HG02981 (cell line): Measurements from ENCODE around the gene PCDHGB2.
A peak's percentile ranks its signal among the peaks of the same experiment; 100 is the strongest.
"Not testable (repeated sequence)": the region's sequence is repeated elsewhere in the genome, so short reads cannot be mapped to it uniquely, and the experiment has no call there.

Experiments used
- ATAC-seq: cut with Tn5 transposase; IDR thresholded peaks from one replicate; pipeline ENCODE4 v1.9.1; 2021; ENCODE audit warnings: mild to moderate bottlenecking, moderate library complexity; ENCODE audit not compliant: unreplicated experiment

PCDHGB2 gene

DNA sequence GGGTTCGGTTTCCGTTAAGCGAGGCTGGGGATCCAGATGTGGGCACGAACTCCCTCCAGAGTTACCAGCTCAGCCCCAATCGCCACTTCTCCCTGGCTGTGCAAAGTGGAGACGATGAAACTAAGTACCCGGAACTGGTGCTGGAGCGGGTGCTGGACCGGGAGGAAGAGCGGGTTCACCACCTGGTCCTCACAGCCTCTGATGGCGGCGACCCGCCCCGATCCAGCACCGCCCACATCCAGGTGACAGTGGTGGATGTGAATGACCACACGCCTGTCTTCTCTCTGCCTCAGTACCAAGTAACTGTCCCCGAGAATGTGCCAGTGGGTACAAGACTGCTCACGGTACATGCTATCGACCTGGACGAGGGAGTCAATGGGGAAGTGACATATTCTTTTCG is 23.6 kb downstream of the PCDHGB2 start:
- no peak for ATAC-seq

DNA sequence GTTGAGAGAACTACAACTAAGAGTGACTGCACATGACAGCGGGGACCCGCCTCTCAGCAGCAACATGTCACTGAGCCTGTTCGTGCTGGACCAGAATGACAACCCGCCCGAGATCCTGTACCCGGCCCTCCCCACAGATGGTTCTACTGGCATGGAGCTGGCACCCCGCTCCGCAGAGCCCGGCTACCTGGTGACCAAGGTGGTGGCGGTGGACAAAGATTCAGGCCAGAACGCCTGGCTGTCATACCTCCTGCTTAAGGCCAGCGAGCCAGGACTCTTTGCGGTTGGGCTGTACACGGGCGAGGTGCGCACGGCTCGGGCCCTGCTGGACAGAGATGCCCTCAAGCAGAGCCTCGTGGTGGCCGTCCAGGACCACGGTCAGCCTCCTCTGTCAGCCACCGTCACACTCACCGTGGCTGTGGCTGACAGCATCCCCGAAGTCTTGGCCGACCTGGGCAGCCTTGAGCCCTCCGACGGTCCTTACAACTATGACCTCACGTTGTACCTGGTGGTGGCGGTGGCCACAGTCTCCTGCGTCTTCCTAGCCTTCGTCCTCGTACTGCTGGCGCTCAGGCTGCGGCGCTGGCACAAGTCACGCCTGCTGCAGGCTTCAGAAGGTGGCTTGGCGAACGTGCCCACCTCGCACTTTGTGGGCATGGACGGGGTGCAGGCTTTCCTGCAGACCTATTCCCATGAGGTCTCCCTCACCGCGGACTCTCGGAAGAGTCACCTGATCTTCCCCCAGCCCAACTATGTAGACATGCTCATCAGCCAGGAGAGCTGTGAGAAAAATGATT is 24.9 kb downstream of the PCDHGB2 start:
- ATAC-seq: no peak

DNA sequence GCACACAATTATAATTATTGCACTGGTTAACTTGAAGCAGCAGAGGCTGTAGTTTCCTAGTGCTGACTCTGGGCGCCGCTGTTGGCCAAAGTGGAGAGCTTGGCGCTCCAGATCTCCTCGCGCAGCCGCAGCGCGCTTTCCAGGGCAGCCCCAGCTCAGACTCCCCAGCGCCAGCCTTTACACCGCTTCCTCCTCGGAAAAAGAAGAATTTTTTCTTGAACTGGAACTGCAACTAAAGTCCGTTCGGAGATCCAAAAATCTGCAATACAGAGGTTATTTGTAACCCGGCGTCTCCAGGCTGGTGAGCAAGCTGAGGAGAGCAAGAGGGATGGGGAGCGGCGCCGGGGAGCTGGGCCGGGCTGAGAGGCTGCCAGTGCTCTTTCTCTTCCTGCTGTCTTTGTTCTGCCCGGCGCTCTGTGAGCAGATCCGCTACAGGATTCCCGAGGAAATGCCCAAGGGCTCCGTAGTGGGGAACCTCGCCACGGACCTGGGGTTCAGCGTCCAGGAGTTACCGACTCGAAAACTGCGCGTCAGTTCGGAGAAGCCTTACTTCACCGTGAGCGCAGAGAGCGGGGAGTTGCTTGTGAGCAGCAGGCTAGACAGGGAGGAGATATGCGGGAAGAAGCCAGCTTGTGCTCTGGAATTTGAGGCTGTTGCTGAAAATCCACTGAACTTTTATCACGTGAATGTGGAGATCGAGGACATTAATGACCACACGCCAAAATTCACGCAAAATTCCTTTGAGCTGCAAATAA is 27.9 kb downstream of the PCDHGB2 start, which contains the start of gene PCDHGB4:
PCDHGB4 (plus strand) TSS at position 142 of the 755 bp plus-strand sequence; CDS start at position 329, 187 bp downstream.
- peak; percentile 47 for ATAC-seq

DNA sequence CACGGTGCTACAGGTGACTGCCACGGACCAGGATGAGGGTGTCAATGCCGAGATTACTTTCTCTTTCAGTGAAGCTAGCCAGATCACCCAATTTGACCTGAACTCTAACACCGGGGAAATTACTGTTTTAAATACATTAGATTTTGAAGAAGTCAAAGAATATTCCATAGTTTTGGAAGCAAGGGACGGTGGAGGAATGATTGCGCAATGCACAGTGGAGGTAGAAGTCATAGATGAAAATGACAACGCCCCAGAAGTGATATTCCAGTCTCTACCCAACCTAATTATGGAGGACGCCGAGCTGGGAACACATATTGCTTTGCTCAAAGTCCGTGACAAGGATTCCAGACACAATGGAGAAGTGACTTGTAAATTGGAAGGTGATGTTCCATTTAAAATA is 28.9 kb downstream of the PCDHGB2 start:
- ATAC-seq: no peak

DNA sequence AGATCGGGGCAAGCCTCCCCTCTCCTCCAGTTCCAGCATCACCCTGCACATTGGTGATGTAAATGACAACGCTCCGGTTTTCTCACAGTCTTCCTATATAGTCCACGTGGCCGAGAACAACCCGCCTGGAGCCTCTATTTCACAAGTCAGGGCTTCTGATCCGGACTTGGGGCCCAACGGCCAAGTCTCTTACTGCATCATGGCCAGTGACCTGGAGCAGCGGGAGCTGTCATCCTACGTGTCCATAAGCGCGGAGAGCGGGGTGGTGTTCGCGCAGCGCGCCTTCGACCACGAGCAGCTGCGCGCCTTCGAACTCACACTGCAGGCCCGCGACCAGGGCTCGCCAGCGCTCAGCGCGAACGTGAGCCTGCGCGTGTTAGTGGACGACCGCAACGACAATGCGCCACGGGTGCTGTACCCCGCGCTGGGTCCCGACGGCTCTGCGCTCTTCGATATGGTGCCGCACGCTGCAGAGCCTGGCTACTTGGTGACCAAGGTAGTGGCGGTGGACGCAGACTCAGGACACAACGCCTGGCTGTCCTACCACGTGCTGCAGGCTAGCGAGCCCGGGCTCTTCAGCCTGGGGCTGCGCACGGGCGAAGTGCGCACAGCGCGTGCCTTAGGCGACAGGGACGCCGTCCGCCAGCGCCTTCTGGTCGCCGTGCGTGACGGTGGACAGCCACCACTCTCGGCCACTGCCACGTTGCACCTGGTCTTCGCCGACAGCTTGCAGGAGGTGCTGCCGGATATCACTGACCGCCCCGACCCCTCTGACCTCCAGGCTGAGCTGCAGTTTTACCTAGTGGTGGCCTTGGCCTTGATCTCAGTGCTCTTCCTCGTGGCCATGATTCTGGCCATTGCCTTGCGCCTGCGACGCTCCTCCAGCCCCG is 29.6 kb downstream of the PCDHGB2 start:
- no peak for ATAC-seq

DNA sequence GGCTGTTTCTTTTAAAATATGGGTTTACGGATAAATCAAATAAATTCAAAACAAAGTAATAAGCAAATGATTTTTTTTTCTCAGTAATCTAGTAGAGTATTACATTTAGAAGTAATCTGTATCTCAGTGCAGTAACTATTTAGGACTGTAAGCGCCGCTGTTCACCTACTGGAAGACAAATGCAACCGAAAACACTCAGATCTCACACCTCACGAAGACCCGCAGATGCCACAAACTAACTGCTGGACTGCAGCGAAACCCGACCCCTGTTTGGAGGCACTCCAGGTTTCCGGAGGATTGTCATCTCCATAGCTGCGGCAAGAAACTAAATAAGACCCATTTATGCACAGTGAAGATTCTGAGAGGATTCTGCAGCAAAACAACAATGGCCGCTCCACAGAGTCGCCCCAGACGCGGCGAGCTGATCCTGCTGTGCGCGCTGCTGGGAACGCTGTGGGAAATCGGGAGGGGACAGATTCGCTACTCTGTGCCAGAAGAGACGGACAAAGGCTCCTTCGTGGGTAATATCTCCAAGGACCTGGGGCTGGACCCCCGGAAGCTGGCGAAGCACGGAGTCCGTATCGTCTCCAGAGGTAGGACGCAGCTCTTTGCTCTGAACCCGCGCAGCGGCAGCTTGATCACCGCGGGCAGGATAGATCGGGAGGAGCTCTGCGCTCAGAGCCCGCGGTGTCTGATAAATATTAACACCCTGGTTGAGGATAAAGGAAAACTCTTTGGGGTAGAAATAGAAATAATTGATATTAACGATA is 32.8 kb downstream of the PCDHGB2 start, which contains the start of gene PCDHGA8:
PCDHGA8 (plus strand) TSS at position 205 of the 770 bp plus-strand sequence; CDS start at position 386, 181 bp downstream.
- ATAC-seq: no peak

DNA sequence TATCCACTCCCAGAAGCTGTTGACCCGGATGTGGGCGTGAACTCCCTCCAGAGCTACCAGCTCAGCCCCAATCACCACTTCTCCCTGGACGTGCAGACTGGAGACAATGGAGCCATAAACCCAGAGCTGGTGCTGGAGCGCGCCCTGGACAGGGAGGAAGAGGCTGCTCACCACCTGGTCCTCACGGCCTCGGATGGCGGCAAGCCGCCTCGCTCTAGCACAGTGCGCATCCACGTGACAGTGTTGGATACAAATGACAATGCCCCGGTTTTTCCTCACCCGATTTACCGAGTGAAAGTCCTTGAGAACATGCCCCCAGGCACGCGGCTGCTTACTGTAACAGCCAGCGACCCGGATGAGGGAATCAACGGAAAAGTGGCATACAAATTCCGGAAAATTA is 33.5 kb downstream of the PCDHGB2 start:
- ATAC-seq: no peak

DNA sequence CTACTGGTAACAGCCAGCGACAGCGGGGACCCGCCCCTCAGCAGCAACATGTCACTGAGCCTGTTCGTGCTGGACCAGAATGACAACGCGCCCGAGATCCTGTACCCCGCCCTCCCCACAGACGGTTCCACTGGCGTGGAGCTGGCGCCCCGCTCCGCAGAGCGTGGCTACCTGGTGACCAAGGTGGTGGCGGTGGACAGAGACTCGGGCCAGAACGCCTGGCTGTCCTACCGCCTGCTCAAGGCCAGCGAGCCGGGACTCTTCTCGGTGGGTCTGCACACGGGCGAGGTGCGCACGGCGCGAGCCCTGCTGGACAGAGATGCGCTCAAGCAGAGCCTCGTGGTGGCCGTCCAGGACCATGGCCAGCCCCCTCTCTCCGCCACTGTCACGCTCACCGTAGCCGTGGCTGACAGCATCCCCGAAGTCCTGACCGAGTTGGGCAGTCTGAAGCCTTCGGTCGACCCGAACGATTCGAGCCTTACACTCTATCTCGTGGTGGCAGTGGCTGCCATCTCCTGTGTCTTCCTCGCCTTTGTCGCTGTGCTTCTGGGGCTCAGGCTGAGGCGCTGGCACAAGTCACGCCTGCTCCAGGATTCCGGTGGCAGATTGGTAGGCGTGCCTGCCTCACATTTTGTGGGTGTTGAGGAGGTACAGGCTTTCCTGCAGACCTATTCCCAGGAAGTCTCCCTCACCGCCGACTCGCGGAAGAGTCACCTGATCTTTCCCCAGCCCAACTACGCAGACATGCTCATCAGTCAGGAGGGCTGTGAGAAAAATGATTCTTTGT is 34.8 kb downstream of the PCDHGB2 start:
- ATAC-seq: not testable (repeated sequence)

DNA sequence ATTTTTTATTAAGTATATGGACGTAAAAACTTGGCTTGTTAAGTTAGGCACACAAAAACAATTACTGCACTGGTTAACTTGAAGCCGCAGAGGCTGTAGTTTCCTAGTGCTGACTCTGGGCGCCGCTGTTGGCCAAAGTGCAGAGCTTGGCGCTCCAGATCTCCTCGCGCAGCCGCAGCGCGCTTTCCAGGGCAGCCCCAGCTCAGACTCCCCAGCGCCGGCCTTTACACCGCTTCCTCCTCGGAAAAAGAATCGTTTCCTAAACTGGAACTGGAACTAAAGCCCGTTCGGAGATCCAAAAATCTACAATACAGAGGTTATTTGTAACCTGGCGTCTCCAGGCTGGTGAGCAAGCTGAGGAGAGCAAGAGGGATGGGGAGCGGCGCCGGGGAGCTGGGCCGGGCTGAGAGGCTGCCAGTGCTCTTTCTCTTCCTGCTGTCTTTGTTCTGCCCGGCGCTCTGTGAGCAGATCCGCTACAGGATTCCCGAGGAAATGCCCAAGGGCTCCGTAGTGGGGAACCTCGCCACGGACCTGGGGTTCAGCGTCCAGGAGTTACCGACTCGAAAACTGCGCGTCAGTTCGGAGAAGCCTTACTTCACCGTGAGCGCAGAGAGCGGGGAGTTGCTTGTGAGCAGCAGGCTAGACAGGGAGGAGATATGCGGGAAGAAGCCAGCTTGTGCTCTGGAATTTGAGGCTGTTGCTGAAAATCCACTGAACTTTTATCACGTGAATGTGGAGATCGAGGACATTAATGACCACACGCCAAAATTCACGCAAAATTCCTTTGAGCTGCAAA is 38.2 kb downstream of the PCDHGB2 start, which contains the start of gene PCDHGB5:
PCDHGB5 (plus strand) TSS at position 192 of the 796 bp plus-strand sequence; CDS start at position 373, 181 bp downstream.
- ATAC-seq: peak; percentile 87

DNA sequence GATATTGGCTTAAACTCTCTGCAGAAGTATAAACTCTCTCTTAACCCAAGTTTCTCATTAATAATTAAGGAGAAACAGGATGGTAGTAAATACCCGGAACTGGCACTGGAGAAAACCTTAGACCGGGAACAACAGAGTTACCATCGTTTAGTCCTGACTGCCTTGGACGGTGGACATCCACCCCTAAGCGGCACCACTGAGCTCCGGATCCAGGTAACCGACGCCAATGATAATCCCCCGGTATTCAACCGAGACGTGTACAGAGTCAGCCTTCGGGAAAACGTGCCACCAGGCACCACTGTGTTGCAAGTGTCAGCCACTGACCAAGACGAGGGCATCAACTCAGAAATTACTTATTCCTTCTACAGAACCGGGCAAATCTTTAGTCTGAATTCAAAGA is 38.8 kb downstream of the PCDHGB2 start:
- ATAC-seq: no peak

DNA sequence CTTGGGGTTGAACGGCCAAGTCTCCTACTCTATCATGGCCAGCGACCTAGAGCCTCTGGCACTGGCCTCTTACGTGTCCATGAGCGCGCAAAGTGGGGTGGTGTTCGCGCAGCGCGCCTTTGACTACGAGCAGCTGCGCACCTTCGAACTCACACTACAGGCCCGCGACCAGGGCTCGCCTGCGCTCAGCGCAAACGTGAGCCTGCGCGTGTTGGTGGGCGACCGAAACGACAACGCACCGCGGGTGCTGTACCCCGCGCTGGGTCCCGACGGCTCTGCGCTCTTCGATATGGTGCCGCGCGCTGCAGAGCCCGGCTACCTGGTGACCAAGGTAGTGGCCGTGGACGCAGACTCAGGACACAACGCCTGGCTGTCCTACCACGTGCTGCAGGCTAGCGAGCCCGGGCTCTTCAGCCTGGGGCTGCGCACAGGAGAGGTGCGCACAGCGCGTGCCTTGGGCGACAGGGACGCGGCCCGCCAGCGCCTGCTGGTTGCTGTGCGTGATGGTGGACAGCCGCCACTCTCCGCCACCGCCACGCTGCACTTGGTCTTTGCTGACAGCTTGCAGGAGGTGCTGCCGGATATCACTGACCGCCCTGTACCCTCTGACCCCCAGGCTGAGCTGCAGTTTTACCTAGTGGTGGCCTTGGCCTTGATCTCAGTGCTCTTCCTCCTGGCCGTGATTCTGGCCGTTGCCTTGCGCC is 39.9 kb downstream of the PCDHGB2 start:
- no peak for ATAC-seq

DNA sequence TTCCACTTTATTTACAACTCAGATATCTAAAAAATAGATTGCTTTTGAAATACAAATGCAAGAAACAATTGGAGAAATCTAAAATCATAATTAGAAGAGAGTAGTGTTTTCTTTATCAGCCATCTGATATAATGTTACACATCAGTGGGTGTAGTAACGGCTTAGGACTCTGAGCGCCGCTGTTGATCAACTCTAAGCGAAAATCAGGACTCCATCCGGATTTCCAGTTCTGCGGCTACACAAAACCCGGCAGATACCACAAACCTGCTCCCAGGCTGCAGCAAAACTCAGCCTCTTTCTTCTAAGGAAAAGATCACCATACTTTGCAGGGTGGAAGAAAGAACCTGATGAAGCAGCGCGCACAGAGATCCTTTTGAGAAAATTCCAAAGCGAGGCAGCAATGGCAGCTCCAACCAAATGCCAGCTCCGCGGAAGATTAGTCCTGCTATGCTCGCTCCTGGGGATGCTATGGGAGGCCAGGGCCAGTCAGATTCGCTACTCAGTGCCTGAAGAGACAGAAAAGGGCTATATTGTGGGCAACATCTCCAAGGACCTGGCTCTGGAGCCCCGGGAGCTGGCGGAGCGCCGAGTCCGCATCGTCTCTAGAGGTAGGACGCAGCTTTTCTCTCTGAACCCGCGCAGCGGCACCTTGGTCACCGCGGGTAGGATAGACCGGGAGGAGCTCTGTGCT is 42.9 kb downstream of the PCDHGB2 start, which contains the start of gene PCDHGA9:
PCDHGA9 (plus strand) TSS at position 226 of the 691 bp plus-strand sequence; CDS start at position 401, 175 bp downstream.
- ATAC-seq: no peak

DNA sequence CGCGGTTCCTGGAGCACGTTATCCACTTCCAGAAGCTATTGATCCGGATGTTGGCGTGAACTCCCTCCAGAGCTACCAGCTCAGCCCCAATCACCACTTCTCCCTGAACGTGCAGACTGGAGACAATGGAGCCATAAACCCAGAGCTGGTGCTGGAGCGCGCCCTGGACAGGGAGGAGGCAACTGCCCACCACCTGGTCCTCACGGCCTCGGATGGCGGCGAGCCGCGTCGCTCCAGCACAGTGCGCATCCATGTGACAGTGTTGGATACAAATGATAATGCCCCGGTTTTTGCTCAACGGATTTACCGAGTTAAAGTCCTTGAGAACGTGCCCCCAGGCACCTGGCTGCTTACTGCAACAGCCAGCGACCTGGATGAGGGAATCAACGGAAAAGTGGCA is 43.6 kb downstream of the PCDHGB2 start:
- ATAC-seq: no peak

DNA sequence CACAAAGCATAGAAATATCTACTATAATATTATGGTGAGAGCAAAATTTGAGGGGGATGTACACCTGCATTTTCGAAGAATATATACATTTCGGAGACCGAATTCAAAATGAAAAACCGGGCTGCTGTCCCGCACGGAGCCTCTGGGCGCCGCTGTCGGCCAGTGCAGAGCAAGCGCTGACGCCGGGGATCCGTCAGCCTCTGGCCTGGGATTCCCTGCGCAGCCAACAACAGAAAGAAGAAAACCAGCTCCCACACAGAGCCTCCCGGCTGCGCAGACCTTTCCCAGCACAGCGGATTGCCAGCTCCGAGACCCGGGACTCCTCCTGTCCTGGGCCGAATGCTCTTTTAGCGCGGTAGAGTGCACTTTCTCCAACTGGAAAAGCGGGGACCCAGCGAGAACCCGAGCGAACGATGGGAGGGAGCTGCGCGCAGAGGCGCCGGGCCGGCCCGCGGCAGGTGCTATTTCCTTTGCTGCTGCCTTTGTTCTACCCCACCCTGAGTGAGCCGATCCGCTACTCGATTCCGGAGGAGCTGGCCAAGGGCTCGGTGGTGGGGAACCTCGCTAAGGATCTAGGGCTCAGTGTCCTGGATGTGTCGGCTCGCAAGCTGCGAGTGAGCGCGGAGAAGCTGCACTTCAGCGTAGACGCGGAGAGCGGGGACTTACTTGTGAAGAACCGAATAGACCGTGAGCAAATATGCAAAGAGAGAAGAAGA is 48.2 kb downstream of the PCDHGB2 start, which contains the start of gene PCDHGB6:
PCDHGB6 (plus strand) TSS at position 232 of the 716 bp plus-strand sequence; CDS start at position 414, 182 bp downstream.
- not testable (repeated sequence) for ATAC-seq

DNA sequence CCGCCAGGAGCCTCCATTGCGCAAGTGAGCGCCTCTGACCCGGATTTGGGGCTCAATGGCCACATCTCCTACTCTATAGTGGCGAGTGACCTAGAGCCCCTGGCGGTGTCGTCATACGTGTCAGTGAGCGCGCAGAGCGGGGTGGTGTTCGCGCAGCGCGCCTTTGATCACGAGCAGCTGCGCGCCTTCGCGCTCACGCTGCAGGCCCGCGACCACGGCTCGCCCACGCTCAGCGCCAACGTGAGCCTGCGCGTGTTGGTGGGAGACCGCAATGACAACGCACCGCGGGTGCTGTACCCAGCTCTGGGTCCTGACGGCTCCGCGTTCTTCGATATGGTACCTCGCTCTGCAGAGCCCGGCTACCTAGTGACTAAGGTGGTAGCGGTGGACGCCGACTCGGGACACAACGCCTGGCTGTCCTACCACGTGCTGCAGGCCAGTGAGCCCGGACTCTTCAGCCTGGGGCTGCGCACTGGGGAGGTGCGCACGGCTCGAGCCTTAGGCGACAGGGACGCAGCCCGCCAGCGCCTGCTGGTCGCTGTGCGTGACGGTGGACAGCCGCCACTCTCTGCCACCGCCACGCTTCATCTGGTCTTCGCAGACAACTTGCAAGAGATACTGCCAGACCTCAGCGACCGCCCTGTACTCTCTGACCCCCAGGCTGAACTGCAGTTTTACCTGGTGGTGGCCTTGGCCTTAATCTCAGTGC is 50.0 kb downstream of the PCDHGB2 start:
- no peak for ATAC-seq

DNA sequence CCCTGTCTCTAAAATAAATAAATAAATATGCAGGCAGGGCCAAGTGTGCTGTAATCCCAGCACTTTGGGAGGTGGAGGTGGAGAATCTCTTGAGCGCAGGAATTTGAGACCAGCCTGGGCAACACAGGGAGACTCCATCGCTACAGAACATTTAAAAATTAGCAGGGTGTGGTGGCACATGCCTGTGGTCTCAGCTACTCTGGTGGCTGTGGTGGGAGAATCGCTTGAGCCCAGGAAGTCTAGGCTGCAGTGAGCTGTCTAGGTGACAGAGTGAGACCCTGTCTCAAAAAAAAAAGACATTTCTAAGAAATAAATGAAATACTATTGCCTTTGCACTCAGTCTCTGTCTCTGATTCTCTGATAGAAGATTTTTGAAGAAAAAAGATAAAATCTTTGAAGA is 51.8 kb downstream of the PCDHGB2 start:
- ATAC-seq: no peak
